TTC549 (cell line): ENCODE measurements around the gene OBSCN.
"Not testable (repeated sequence)": the region's sequence is repeated elsewhere in the genome, so short reads cannot be mapped to it uniquely, and the experiment has no call there.

Experiments
- FAIRE-seq: peaks from 2 replicates; lab custom pipeline; 2012; peaks lifted over from hg19 to GRCh38; lab: Jason Lieb, UNC

Gene OBSCN

DNA sequence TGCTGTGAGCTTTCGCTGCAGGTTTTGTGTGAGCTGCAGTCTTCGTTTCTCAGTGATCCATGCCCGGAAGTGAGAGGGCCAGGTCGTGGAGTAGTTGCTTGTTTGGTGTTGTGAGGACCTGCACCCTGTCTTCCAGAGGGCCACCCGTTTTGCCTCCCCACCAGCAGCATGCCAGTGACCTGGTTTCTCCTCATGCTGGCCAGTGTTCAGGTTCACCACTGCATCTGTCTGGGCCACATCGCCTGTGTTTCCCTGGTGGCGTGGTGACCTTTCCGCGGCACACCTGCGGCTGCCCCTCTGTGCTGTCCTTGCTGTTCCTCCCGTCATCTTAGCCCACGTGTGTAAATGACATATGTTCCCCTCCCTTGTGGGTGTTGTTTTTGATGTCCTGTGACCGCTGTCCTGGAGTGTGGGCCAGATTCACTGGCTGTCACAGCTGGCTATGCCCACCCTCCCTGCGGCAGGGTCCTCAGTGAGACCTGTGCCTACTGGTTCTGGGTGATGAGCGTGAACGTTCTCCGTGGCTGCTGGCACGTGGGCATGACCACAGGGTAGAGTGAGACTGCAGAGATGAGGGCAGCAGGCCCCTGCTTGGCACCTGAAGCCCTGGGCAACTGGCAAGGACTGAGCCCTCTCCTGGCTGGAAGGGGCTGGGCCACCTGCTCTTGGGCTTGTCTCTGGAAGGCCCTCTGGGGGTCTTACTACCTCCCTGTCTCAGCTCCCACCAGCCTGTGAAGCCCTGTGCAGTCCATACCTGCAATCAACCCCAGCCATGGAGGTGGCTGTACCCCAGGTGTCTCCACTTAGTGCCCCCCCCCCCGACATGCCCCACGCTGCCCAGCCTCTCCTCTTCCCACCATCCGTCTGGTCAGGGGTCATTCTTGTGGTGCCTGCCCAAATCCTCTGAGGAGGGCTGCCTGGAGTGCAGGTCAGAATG lies 35.0 kb upstream of the OBSCN start:
- no peak for FAIRE-seq

DNA sequence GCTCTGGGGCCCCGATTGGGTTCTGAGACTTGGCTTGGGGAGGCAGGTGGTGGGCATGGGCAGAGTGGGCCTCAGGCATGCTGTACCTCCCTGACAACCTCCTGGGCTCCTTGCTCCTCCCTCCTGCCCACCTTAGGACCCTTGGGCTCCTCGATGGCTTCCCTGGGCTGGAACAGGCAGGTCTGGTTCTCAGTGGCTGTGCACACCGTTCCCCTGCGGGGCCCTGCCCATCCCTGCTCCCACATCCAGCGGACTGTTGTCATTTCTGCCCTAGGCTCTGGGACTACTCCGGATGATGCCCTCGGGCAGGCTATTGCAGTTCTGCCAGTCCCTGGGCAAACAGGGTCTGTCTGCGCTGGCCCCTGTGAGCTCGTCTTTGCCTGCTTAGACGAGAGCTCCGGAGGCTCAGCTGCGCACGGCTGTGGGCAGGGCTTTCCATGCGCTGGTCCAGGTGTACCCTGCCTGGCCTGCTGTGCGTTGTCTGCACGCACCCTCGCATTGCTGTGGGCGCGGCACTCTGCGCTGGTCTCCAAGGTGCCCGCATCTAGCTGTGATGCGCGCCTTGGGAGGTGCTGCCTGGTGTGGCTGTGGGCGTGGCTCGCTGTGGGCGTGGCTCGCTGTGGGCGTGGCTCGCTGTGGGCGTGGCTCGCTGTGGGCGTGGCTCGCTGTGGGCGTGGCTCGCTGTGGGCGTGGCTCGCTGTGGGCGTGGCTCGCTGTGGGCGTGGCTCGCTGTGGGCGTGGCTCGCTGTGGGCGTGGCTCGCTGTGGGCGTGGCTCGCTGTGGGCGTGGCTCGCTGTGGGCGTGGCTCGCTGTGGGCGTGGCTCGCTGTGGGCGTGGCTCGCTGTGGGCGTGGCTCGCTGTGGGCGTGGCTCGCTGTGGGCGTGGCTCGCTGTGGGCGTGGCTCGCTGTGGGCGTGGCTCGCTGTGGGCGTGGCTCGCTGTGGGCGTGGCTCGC lies 34.0 kb upstream of the OBSCN start:
- not testable (repeated sequence) for FAIRE-seq

DNA sequence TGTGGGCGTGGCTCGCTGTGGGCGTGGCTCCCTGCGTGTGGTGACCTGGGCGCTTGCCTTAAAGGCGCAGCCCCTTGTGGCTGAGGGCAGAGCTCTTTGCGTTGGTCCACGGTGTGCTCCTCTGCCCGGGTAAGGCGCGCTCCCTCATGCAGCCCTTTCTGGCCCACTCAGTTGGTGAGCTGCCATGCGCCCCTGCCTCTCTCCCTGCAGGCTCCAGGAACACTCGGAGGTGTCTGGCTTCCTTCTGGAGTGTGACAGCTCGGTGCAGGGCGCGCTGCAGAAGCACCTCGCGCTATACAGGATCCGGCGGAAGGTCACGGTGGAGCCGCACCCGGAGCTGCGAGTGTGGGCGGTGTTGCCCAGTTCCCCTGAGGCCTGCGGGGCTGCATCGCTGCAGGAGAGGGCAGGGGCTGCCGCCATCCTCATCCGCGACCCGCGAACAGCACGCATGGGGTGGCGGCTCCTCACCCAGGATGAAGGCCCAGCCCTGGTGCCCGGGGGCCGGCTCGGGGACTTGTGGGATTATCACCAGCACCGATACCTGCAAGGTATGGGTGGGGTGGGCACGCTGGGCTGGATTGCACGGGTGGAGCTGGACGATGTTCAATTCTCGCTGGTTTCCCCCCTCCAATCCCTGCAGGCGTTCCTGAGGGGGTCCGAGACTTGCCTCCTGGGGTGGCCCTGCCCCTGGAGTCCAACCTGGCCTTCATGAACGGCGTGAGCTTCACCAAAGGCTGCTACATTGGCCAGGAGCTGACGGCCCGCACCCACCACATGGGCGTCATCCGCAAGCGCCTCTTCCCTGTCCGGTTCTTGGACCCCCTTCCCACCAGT lies 33.1 kb upstream of the OBSCN start:
- FAIRE-seq: no peak

DNA sequence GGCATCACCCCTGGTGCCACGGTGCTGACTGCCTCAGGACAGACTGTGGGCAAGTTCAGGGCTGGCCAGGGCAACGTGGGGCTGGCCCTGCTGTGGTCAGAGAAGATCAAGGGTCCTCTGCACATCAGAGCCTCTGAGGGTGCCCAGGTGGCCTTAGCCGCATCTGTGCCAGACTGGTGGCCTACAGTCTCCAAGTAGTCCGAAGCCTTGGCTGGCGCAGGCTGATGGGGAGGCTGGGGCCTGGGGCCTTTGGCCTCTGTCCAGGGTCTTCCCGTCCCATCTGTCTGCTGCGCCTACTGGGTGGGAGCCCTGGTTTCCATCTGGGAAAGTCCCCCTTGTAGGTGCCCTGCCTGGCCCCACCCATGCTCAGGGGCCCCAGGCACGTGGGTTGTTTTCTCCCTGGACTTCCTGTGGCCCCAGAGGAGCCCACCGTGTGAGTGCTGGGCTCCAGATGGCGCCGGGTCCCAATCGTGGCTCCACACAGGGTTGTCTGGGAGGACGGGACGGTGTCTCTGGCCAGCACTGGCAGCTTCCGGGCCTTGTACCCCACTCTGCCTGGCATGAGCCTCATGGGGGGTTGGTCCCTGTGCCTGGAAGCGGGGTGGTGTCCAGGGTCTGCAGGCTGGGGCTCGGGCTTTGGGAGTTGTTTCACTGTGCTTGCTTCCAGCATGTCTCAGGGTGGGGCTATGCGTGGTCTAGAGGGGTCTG lies 32.4 kb upstream of the OBSCN start:
- FAIRE-seq: no peak

DNA sequence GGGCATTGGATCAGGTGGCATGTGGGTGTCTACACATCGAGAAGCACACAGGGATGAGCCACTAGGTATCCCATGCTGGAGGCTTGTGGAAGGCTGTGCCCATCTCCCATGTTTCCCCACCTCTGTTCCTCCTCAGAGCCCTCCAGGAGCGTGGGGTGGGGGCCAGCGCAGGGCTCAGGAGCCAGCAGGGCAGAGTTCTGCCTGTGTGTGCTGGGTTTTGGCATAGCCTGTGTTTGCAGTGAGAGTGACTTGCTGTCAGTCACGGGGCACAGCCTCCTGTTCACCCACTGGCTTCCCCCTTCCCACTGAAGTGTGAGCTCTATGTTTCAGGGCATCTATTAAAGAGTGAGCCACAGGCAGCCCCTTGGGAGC lies 31.8 kb upstream of the OBSCN start:
- no peak for FAIRE-seq

DNA sequence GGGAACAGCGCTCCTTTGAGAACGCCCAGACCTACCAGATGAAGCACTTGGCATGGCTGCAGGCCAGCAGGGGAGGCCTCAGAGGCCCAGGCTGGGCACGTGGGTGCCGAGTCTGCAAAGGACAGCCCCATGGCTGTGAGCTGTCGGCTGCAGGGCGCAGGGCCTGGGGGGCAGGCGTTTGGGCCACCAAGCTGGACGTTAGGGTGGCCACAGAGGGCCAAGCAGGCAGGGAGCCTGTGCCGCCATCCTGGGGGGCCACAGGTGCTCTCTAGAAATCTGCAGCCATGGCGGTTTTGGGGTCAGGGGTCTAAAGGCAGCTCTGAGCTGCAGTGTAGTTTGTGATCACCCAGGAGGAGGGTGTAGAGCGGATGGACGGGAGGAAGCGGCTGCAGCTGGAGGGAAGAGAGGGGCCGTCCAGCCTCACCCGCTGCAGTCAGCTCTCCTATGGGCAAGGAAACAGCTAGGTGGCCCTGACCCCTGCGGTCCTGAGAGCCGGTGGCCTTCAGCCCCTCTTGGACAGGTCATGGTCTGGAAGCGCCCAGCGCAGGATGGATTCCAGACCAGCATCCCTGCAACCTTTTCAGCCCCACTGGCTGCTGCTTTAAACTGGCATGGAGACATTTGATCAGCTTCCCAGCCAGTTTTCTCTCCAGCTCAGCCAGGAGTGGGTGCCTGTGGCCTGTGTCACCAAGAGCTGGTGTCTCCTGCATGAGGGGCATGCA lies 31.2 kb upstream of the OBSCN start:
- FAIRE-seq: no peak

DNA sequence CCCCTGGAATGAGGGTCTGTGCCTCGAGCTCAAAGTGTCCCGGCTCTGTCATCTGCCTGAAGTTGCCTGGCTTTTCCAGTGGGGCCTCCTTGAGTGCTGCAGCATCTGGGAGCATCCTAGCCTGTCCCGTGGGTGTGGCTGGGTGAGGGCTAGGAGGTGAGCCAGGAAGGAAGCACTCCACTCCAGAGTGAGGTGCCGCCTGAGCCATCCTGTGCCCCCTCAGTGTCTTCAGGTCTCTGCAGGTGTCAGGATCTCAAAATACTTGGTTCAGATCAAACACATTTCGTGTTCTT lies 30.7 kb upstream of the OBSCN start:
- no peak for FAIRE-seq

DNA sequence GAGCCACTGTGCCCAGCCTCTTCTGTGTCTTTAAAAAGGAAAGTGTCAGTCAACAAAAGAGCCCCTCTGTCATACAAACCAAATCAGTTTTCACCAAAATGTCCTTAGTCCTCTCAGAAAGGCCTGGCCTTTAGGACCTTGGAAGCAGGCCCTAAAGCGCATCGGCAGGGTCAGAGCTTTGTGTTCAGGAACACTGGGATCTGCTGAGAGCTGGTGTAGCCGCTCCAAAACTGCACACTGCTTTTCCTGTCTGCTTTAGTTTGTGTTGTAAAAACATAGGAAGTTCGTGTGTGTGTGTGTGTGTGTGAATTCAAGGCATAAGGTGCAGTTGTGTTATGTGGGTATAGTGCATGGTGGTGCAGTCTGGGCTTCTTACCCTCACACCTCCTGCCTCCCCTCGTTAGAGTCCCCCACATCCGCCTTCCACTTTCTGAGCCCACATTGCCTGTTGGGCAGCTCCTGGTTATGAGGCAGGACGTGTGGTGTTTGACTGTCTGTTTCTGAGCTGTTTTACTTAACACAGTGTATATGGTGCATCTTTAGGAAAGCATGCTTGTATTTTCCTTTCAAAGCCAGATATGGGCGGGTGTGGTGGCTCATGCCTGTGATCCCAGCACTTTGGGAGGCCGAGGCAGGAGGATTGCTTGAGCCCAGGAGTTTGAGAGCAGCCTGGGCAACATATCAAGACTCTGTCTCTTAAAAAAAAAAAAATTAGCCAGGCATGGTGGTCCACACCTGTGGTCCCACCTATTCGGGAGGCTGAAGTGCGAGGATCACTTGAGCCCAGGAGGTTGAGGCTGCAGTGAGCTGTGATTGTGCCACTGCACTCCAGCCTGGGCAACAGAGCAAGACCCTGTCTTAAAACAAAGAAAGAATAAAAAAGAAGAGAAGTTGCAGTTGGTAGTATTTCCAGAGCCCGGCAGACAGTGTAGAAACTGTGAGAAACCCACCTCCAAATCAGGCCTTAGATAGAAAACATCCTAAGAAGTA lies 29.8 kb upstream of the OBSCN start:
- no peak for FAIRE-seq

DNA sequence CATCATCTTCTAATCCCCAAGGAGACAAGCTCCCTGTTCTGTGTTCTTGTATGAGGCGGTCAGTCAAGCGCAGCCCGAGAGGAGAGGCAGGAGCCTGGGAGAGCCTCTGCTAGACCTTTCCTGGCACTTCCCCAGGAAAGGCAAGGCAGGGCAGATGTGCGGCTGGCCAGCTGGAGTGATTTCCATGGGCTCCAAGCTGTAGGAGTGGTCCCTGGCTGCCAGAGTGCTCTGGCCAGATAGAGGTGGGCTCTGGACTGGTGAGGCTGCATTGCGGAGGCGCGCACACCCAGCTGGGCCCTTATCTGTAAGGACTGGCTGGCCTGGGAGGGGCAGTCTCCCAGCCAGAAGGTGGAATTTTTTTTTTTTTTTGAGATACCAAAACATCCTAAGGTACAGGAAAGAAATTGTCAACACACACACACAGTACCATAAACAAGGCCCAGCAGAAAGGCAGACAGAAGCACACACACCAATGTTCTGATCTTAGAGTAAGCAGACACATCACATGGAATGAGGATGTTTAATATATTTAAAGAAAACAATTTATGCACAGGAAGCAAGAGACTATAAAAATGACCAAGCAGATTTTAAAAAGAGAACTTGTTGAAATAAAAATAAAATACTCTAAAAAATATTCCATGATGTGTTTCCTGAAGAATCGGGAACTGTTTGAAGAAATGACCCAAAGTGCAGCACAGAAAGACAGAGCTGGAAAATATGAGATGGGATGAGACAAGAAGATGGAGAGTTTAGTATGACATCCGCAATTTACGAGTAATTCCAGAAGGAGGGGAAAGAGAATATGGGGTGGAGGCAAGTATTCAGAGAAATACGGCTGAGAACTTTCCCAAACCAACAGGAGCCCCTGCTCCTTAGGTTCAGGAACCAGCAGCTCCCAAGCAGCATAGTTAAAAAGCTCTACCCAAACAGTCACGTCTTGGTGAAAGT lies 28.8 kb upstream of the OBSCN start:
- no peak for FAIRE-seq

DNA sequence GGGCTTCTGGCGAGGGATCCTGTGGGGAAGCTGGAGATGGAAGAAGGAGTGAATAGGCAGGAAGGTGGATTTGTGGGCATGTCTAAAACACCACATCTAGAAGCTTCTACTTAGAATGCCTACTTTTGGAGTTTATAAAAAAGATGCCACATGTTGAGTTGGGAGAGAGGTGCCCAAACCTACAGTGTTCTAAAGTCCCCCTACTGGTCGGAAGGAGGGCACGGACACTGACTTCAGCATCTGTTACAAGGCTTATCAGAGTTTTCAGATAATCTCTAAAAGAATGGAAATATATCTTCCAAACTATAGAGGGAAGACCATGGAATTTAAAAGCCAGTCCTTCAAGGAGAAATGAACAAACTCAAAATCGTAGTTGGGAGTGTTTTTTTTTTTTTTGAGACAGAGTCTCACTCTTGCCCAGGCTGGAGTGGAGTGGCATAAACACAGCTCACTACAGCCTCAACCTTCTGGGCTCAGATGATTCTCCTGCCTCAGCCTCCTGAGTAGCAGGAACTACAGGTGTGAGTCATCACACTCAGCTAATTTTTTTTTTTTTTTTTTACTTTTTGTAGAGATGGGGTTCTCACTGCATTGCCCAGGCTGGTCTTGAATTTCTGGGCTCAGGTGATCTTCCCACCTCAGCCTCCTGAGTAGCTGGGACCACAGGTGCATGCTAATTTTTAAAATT lies 27.4 kb upstream of the OBSCN start:
- peak; percentile 37 for FAIRE-seq

DNA sequence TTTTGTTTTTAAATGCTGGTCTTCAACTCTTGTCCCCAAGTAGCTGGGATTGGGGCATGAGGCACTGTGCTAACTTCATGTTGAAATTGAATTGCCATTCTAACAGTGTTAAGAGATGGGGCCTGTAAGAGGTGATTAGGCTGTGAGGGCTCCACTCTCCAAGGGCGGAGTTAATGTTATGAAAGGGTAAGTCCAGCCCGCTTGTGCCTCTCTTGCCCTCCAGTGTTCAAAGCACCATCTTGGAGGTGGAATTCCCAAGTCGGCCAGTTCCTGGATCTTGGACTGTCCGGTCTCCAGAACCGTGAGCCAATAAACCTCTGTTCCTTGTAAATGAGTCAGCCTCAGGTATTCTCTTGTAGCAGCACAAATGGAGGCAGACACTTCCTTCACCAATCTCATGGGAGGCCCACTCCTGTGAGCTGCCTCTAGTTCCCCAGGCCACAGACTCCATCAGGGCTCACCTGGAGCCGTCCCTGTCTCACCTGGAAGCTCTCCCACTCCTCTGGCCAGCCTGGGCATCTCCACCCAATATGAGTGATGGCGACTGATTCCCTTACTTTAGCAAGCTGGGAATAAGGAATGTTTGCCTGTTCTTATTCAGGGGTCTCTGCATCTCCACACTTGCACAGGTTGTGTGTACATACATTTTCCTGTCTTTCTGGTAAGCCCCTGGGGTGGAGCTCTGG lies 26.7 kb upstream of the OBSCN start:
- no peak for FAIRE-seq

DNA sequence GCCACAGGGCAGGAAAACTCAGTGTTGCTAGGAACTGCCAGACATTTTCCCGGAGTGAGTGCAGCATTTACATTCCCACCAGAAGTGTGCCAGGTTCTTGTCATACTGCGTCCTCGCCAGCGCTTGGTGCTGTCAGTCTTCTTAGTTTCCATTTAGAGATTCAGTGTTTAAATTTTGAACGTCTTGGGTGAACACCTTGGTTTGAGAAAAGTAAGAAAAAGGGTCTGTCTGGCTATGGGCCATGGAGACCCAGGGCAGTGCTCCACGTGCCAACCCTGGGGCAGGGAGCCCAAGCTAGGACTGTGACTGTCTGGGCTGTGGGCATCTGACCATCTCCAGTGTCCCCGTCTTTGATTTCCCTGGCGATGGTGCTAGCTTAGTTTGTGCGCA lies 26.2 kb upstream of the OBSCN start:
- no peak for FAIRE-seq

DNA sequence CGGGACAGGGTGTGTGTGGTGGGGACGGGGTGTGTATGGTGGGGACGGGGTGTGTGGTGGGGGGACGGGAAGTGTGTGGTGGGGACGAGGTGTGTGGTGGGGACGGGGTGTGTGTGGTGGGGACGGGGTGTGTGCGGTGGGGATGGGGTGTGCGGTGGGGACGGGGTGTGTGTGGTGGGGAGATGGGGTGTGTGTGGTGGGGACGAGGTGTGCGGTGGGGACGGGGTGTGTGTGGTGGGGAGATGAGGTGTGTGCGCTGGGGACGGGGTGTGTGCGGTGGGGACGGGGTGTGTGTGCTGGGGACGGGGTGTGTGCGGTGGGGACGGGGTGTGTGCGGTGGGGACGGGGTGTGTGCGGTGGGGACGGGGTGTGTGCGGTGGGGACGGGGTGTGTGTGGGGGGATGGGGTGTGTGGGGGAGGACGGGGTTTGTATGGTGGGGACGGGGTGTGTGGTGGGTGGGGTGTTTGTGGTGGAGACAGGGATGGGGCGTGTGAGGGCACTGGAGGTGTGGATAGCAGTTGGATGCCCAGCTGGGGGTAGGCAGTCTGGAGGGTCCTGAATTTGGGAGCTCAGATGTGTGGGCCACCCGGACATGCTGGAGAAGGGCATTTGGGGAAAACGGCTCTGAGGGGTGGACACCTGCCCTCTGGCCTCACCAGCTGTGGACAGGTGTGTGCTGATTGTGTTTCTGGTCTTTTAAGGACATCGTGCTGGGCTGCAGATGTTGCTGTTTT lies 25.4 kb upstream of the OBSCN start:
- no peak for FAIRE-seq

DNA sequence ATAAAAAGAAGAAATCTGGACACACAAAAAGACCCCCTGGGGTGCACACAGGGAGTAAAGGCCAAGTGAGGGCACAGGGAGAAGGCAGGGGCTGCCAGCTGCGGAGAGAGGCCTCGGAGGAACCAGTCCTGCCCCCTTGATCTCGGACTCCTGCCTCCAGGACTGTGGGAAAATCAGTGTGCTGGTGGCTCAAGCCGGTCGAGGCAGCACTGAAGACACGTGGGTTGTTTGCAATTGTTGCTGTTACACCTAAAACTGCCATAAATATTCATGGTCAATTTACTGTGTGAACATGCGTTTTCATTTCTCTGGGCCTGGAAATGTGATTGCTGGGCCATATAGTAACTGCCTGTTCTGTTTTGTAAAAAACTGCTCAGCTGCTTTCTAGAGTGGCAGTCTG lies 23.7 kb upstream of the OBSCN start:
- FAIRE-seq: no peak

DNA sequence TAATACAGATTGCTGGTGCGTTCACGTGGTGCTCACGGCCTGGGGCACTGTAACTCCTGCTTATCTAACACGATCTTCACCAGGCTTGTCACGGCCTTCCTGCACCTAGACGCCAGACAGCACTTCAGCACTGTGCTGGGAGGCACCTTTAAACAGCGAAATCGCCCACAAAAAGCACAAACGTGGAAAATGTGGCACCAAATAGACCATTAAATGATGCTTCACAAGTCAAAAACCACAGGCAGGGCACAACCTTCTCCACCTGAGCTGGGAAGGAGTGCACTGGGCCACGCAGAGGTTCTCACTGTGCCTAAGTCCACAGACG lies 22.2 kb upstream of the OBSCN start:
- FAIRE-seq: no peak

DNA sequence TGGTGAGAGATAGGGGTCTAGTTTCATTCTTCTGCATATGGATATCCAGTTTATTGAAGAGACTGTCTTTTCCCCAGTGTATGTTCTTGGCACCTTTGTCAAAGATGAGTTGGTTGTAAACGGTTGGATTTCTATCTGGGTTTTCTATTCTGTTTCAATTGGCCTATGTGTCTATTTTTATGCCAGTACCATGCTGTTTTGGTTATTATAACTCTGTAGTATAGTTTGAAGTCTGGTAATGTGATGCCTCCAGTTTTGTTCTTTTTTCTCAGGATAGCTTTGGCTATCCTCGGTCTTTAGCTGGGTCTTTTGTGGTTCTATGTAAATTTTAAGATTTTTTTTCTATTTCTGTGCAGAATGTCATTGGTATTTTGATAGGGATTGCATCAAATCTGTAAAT lies 19.6 kb upstream of the OBSCN start:
- peak; percentile 36 for FAIRE-seq

DNA sequence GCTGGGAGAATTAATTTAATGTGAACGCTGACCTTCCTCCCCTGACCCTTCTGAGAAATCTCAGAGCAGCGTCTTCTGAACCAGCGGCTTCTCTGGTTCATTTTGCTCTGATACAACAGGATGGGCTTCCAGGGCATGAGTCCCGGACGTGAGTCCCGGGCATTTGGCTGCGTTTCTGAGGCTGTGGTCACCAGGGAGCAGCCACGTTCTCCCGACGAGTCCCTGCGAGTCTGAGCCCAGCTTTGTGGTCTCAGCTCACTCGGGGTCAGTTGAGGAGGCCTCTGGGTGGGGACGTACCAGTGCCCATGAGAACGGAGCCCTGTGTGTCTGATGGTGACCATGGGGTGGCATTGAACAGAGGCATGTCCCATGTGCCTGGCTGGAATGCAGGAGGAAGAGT lies 17.7 kb upstream of the OBSCN start:
- no peak for FAIRE-seq
